NB4 (cell line): ENCODE measurements around the gene SOCS7.

Experiments used
- DNase-seq: peaks from one replicate; pipeline ENCODE4 v3.0.0; 2010; ENCODE audit warnings: low read depth
- H3K4me3 ChIP-seq: one replicate; pipeline ENCODE4 v1.5.1; 2011; ENCODE audit warnings: mild to moderate bottlenecking, low read depth, low read length, moderate library complexity
- CTCF ChIP-seq: IDR thresholded peaks from one replicate; pipeline ENCODE4 v1.5.1; 2012; ENCODE audit warnings: low read depth, low read length
- MAX ChIP-seq: IDR thresholded peaks from 2 replicates; pipeline ENCODE4 v1.6.1; 2011; ENCODE audit warnings: low read depth, low read length
- MYC ChIP-seq: IDR thresholded peaks from 2 replicates; pipeline ENCODE4 v1.6.1; 2011; ENCODE audit warnings: low read depth, low read length
- POLR2A ChIP-seq: IDR thresholded peaks from 2 replicates; pipeline ENCODE4 v1.6.1; 2011; ENCODE audit warnings: mild to moderate bottlenecking; ENCODE audit not compliant: insufficient read length; ENCODE audit errors: extremely low read depth

Gene SOCS7

DNA sequence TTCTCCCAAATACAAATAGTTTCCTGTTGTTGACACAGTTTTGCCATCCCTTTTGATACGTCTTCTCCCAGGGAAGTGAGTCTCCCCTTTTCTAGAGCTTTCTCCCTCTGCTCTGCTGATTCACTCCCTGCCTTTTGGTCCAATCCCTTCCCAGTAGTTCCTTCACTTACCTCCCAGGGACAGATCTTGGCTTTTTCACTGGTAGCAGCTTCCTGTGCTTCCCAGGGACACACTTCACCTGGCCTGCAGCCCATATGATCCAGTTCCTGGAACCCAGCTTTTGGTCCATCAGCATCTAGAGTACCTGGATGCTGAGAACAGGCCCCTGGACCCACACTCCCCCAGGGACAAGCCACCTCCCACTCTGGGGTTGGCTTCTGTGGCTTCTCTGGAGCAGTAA is 23.7 kb upstream of the SOCS7 start:
- TF ChIP-seq MAX (no peak), MYC (no peak), CTCF (no peak), POLR2A (no peak)
- H3K4me3 ChIP-seq = no peak overlapping the region
- DNase-seq = no peak

GRCh38 chr17:38328620-38329019 is 23.0 kb upstream of the SOCS7 start:
- no peak for DNase-seq
- no peak overlapping the region for H3K4me3 ChIP-seq
- TF ChIP-seq CTCF (no peak), MAX (no peak), POLR2A (no peak), MYC (no peak)

DNA sequence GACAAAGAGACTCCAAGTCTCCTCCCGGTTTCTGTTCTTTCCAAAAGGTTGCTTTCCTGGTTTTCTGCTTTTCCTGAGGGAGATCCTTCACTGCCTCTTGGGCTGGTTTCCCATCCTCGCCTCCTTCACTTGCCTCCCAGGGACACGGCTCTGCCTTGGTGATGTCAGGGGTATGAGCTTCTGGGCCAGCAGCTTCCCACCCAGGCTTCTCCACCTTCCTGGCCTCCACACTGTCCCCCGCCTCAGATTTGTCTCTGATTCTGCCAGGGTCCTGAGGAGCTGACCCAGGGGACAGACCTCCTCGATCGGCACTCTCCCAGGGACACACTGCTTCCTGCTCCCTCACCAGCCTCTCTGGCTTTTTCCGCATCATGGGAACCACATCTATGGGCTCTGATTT is 22.4 kb upstream of the SOCS7 start:
- TF ChIP-seq CTCF (no peak), MAX (no peak), POLR2A (no peak), MYC (no peak)
- no peak overlapping the region for H3K4me3 ChIP-seq
- no peak for DNase-seq

- no peak for DNase-seq
- H3K4me3 ChIP-seq = no peak overlapping the region
- TF ChIP-seq CTCF (no peak), POLR2A (no peak), MAX (no peak), MYC (no peak)
These were observed 21.6 kb upstream of the SOCS7 start for GRCh38 chr17:38329808-38330730.

GRCh38 chr17:38330941-38331411 is 20.7 kb upstream of the SOCS7 start:
- H3K4me3 ChIP-seq = no peak overlapping the region
- no peak for DNase-seq
- TF ChIP-seq MYC (no peak), CTCF (no peak), MAX (no peak), POLR2A (no peak)
